Measurements from ENCODE around the gene ADPRHL1. TPM values are rescaled to one million over a fixed set of nuclear protein-coding genes. Genes with fewer than 3 reads are reported as not detected.

ADPRHL1 gene
- total and polyA plus RNA-seq, 2 donors (not counting 1 experiment from before 2014, with no cell fraction given), result 0.28 to 1.3 TPM

DNA sequence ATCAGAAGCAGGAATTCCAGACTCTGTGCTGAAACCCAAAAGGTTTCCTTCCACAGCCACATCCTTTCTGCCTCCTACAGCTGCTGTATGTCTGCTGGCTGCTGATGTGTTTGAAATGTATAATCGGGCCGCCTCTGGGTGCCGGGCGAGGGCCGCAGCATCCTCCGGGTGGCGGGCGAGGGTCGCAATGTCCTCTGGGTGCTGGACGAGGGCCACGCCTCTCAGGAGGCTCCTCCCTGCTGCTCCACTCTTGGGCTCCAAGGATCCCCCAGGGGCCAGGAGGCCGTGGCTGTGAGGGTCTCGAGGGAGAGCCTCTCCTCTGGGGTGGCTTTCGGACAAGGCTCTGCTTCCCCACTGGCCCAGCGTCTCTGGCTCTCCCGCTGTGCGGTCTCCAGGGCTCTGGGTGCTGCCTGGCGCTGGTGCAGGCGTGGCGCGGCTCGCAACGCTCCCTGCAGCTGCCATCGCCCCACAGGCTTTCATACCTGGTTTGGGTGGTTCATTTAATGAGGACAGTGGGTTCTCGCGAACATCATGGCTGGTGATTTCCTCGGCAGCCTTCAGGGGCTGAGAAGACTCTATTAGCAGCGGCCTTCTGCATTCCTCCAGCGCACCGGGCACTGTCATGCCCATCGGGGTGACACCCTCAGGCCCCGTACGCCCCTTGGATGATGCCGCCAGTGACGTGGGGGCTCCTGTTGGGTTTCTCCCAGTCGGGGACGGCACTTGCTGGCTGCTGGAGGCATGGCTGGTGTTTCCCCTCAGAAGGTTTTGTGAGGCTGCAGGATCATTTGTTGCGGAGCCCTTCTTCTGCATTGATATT, 47.6 kb downstream of the ADPRHL1 start:
- WGBS (ENCODE audit: insufficient coverage), result 93% methylated on average over 36 of the region's 38 CpGs
- peaks cover 0 to 2% (median 0%) of the 10 kb centered on the region in 4 experiments for H3K27me3 ChIP-seq (replicated peaks in 1 of 4; ENCODE audit: control extremely low read depth in 1 of 4, control insufficient read depth in 3 of 4, insufficient read depth in 4 of 4, low read length in 3 of 4)
- intact Hi-C loops (cut with micrococcal nuclease), result no loop called here

More for the DNA sequence above, 47.6 kb downstream of the ADPRHL1 start:
- ATAC-seq (ENCODE audit: low read depth), result no peak
- ChIA-PET POLR2A (no interaction called here), CTCF (no interaction called here)
- H3K9ac ChIP-seq (ENCODE audit: low read length), result no peak overlapping the region
- H3K79me2 ChIP-seq (ENCODE audit: control insufficient read depth, insufficient read depth, low read length), result no peaks in the 10 kb centered on the region
- H4K20me1 ChIP-seq (ENCODE audit: control insufficient read depth, insufficient read depth, low read length, poor library complexity, severe bottlenecking), result no peaks in the 10 kb centered on the region
- Mint-ChIP-seq H3K4me3 (no peak overlapping the region), H3K4me1 (peaks cover 23% of the 10 kb centered on the region), H3K9me3 (ENCODE audit: insufficient read depth) (no peaks in the 10 kb centered on the region), H3K27me3 (no peaks in the 10 kb centered on the region), H3K27ac (no peak overlapping the region)
- TF ChIP-seq EZH2 (IDR thresholded peaks at IDR 0.05; ENCODE audit: borderline replicate concordance, insufficient read depth, low read depth, low read length, poor library complexity, severe bottlenecking), result no peak
- TF ChIP-seq, protein P1, sequence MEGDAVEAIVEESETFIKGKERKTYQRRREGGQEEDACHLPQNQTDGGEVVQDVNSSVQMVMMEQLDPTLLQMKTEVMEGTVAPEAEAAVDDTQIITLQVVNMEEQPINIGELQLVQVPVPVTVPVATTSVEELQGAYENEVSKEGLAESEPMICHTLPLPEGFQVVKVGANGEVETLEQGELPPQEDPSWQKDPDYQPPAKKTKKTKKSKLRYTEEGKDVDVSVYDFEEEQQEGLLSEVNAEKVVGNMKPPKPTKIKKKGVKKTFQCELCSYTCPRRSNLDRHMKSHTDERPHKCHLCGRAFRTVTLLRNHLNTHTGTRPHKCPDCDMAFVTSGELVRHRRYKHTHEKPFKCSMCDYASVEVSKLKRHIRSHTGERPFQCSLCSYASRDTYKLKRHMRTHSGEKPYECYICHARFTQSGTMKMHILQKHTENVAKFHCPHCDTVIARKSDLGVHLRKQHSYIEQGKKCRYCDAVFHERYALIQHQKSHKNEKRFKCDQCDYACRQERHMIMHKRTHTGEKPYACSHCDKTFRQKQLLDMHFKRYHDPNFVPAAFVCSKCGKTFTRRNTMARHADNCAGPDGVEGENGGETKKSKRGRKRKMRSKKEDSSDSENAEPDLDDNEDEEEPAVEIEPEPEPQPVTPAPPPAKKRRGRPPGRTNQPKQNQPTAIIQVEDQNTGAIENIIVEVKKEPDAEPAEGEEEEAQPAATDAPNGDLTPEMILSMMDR (IDR thresholded peaks at IDR 0.05), result no peak
- no peak overlapping the region for H3K4me2 ChIP-seq (replicated peaks; ENCODE audit: low read depth, low read length, poor library complexity, severe bottlenecking)
- no peaks in the 10 kb centered on the region for H3K36me3 ChIP-seq (replicated peaks in 1 of 2; ENCODE audit: control extremely low read depth in 1 of 2, control insufficient read depth in 1 of 2, extremely low read depth in 1 of 2, insufficient read depth in 2 of 2, low read length in 1 of 2)
- H2AFZ ChIP-seq (ENCODE audit: insufficient read depth, low read depth, low read length, poor library complexity, severe bottlenecking), result no peak overlapping the region
- no peak overlapping the region for H3K27ac ChIP-seq (ENCODE audit: low read length in 2 of 2)
- H3K9me3 ChIP-seq (ENCODE audit: control extremely low read depth in 1 of 3, control insufficient read depth in 2 of 3, insufficient read depth in 1 of 3, low read length in 2 of 3), result peaks cover 0 to 36% (median 12%) of the 10 kb centered on the region in 3 donors
- no peak overlapping the region for H3K4me3 ChIP-seq (ENCODE audit: control extremely low read depth in 1 of 5, extremely low read depth in 1 of 5, insufficient read depth in 1 of 5, low read depth in 2 of 5, low read length in 4 of 5)
- no peak for DNase-seq
- H3K4me1 ChIP-seq (ENCODE audit: control insufficient read depth in 2 of 2, insufficient read depth in 2 of 2, low read length in 2 of 2), result peaks cover 16 to 38% of the 10 kb centered on the region in 2 donors
